COLO668 (cell line): Measurements from ENCODE around the gene RPS6KB2.
"Not testable (repeated sequence)": the region's sequence is repeated elsewhere in the genome, so short reads cannot be mapped to it uniquely, and the experiment has no call there.

Source experiments
- DNase-seq: peaks from one replicate; lab custom pipeline; 2025; ENCODE audit not compliant: unreplicated experiment; lab: John Stamatoyannopoulos, UW

Gene RPS6KB2

GRCh38 chr11:67465189-67465510, 36.9 kb downstream of the RPS6KB2 start:
- DNase-seq: no peak

- not testable (repeated sequence) for DNase-seq
Measured at GRCh38 chr11:67465530-67465929, 37.2 kb downstream of the RPS6KB2 start.

- DNase-seq: no peak
Measured at GRCh38 chr11:67466367-67466766, 38.1 kb downstream of the RPS6KB2 start.

GRCh38 chr11:67466962-67467771, 38.9 kb downstream of the RPS6KB2 start:
- peak; percentile 9 for DNase-seq

- peak; percentile 62 for DNase-seq
Measured at GRCh38 chr11:67468056-67468455, 39.8 kb downstream of the RPS6KB2 start.

- no peak for DNase-seq
Measured at GRCh38 chr11:67468456-67468758, 40.1 kb downstream of the RPS6KB2 start.

GRCh38 chr11:67468759-67469507, 40.6 kb downstream of the RPS6KB2 start, which contains the start of gene TMEM134:
TSS of gene TMEM134 (minus strand) at chr11:67469251. CDS start at chr11:67469192, 59 bp downstream.
- peak; percentile 94 for DNase-seq

- DNase-seq: no peak
Measured at GRCh38 chr11:67469508-67469811, 41.2 kb downstream of the RPS6KB2 start.

GRCh38 chr11:67470337-67471002, 42.2 kb downstream of the RPS6KB2 start:
- DNase-seq: no peak

- no peak for DNase-seq
Measured at GRCh38 chr11:67472882-67473281, 44.6 kb downstream of the RPS6KB2 start.

- DNase-seq: not testable (repeated sequence)
Measured at GRCh38 chr11:67476692-67477091, 48.4 kb downstream of the RPS6KB2 start.

- DNase-seq: not testable (repeated sequence)
Measured at GRCh38 chr11:67477344-67478050, 49.2 kb downstream of the RPS6KB2 start.

- no peak for DNase-seq
Measured at GRCh38 chr11:67482275-67482826, 54.1 kb downstream of the RPS6KB2 start.

GRCh38 chr11:67482827-67483798, 54.8 kb downstream of the RPS6KB2 start, which contains the start of gene AIP:
TSS of gene AIP (plus strand) at chr11:67483026. CDS start at chr11:67483159, 133 bp downstream.
- peak; percentile 96 for DNase-seq

GRCh38 chr11:67483831-67484665, 55.8 kb downstream of the RPS6KB2 start:
- peak; percentile 30 for DNase-seq

- no peak for DNase-seq
Measured at GRCh38 chr11:67484847-67485311, 56.6 kb downstream of the RPS6KB2 start.
